Cardiac ventricle fibroblast (primary cell): ENCODE results near the gene UPK3BL2. TPM values are rescaled to one million over a fixed set of nuclear protein-coding genes. Genes with fewer than 3 reads are reported as not detected.

Experiments
- total RNA-seq: library from RNA; depleted of rRNA; stranded (reverse); fragments of >200 nt; gene quantifications from 2 replicates; pipeline ENCODE4 v1.2.3, GENCODE V29; 2015

Gene UPK3BL2, protein sequence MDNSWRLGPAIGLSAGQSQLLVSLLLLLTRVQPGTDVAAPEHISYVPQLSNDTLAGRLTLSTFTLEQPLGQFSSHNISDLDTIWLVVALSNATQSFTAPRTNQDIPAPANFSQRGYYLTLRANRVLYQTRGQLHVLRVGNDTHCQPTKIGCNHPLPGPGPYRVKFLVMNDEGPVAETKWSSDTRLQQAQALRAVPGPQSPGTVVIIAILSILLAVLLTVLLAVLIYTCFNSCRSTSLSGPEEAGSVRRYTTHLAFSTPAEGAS
- 0.54 and 3.1 TPM in 2 replicates for total RNA-seq

GRCh38 chr7:102543596-102543995, at the start of gene UPK3BL2:
TSS of gene UPK3BL2 (minus strand) at chr7:102543696. CDS start at chr7:102543636, 60 bp downstream.

GRCh38 chr7:102572261-102573239, 29.1 kb upstream of the UPK3BL2 start, which contains the start of gene POLR2J3:
TSS of gene POLR2J3 (minus strand) at chr7:102572583. CDS start at chr7:102572521, 62 bp downstream.

GRCh38 chr7:102550808-102551422, 7.4 kb upstream of the UPK3BL2 start, which contains the start of gene SPDYE2:
TSS of gene SPDYE2 (plus strand) at chr7:102551226. CDS start at chr7:102553256, 2,030 bp downstream.

GRCh38 chr7:102517550-102518147, 25.8 kb downstream of the UPK3BL2 start, which contains the start of gene RASA4B:
TSS of gene RASA4B (minus strand) at chr7:102517777. CDS start at chr7:102517710, 67 bp downstream.

Other genes with a start within 250 kb of the UPK3BL2 start
- not detected in 2 replicates for gene SPDYE6, start 187.3 kb downstream of the UPK3BL2 start, total RNA-seq
- 9.4 and 15.3 TPM in 2 replicates for gene PRKRIP1, start 147.3 kb downstream of the UPK3BL2 start, total RNA-seq
- 27.7 and 42.7 TPM in 2 replicates for gene ORAI2, start 110.1 kb downstream of the UPK3BL2 start, total RNA-seq
- 12.0 and 17.9 TPM in 2 replicates for gene ALKBH4, start 78.8 kb downstream of the UPK3BL2 start, total RNA-seq
- gene LRWD1, start 78.7 kb downstream of the UPK3BL2 start, total RNA-seq = 11.8 and 13.9 TPM in 2 replicates
- 20.0 and 21.8 TPM in 2 replicates for gene POLR2J, start 64.8 kb downstream of the UPK3BL2 start, total RNA-seq
- 2.6 and 5.3 TPM in 2 replicates for gene RASA4B, start 25.9 kb downstream of the UPK3BL2 start, total RNA-seq
- not detected in 2 replicates for gene SPDYE2, start 7.5 kb upstream of the UPK3BL2 start, total RNA-seq
- 11.2 and 13.5 TPM in 2 replicates for gene POLR2J3, start 28.9 kb upstream of the UPK3BL2 start, total RNA-seq
- gene RASA4, start 73.1 kb upstream of the UPK3BL2 start, total RNA-seq = 5.1 and 7.1 TPM in 2 replicates
- gene UPK3BL1, start 99.1 kb upstream of the UPK3BL2 start, total RNA-seq = 16.7 and 20.5 TPM in 2 replicates
- gene SPDYE2B, start 106.6 kb upstream of the UPK3BL2 start, total RNA-seq = not detected in 2 replicates
- gene POLR2J2, start 128.0 kb upstream of the UPK3BL2 start, total RNA-seq = 1.5 and 2.1 TPM in 2 replicates
- 9.4 and 17.3 TPM in 2 replicates for gene FAM185A, start 205.3 kb upstream of the UPK3BL2 start, total RNA-seq